Measurements from ENCODE around the gene TRIM54.

TRIM54 gene

DNA sequence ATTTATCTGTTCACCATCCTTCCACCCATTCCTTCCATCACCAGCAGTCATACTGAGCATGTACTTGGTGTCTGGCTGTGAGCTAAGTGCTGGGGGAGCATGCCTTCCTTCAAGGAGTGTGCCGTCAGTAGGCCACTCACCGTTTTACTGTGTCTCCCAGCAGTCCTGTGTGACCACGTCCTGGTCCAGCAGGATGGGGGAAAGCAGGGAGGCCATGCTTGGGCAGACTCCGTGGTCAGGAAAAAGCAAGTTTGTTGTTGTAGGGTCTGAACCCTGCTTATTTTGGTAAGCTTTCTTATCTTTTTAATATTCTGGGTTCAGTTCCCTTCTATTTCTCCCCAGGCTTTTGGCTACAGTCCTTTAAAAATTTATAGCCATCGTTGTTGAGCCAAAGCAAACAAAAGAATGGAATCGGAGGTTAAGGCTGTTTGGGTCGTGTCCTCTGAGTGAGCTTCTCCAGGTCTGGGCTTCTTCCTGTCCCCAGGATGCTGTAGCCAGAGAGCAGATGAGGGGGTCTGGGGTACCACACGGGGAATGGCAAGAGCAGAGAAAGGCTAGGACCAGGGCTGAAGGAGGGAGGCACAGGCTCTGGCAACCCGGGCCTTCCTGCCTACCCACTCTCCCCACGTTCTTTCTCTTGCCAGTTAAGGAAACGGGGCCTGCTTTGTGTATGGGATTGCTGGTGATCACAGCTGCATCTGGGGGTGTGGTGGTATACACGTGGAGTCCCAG is 32.9 kb upstream of the TRIM54 start:
- Mint-ChIP-seq H3K4me1 (ENCODE audit: low read depth) (peaks cover 2% of the 10 kb centered on the region), H3K9me3 (no peaks in the 10 kb centered on the region), H3K27ac (no peak overlapping the region), H3K4me3 (no peak overlapping the region), H3K27me3 (ENCODE audit: low read depth) (peaks cover 12% of the 10 kb centered on the region), H3K36me3 (ENCODE audit: low read depth) (no peaks in the 10 kb centered on the region)

DNA sequence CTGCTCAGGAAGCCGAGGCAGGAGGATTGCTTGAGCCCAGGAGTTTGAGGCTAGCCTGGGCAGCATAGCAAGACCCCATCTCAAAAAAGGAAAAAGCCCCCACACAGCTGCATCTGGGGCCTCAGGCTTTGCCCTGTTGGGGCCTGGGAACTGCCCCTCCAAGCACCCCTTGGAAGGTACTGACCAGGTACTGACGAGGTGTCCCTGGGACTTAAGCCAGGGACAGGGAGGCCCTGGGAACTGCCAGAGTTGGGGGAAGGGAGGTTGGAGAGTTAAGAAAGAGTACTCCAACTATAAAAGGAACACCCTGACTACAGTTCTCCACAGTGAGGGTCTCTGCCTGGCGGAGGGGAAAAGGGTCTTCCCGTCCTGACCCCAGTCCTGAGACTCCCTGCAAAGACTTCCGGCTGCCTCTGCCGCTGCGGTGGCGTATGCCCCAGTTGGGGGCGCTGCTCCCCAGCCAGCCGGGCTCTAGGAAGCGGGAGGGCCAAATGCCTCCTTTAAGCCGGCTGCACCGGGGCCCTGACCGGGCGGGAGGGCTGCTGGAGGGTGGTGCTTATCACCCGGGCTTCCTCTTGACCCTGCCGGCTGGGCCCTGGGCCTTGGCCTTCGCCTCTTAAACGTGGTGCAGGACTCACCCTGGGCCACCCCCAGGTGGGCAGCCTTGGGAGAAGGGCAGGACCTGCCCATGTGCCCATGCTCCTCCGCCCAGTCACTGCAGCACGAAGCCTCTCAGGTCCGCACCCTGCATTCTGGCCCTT is 32.2 kb upstream of the TRIM54 start:
- H3K36me3 Mint-ChIP-seq (ENCODE audit: low read depth) = no peaks in the 10 kb centered on the region
- peaks cover 2% of the 10 kb centered on the region for H3K4me1 Mint-ChIP-seq (ENCODE audit: low read depth)
- H3K27ac Mint-ChIP-seq = no peak overlapping the region
- no peak overlapping the region for H3K4me3 Mint-ChIP-seq
- peaks cover 19% of the 10 kb centered on the region for H3K27me3 Mint-ChIP-seq (ENCODE audit: low read depth)
- no peaks in the 10 kb centered on the region for H3K9me3 Mint-ChIP-seq

DNA sequence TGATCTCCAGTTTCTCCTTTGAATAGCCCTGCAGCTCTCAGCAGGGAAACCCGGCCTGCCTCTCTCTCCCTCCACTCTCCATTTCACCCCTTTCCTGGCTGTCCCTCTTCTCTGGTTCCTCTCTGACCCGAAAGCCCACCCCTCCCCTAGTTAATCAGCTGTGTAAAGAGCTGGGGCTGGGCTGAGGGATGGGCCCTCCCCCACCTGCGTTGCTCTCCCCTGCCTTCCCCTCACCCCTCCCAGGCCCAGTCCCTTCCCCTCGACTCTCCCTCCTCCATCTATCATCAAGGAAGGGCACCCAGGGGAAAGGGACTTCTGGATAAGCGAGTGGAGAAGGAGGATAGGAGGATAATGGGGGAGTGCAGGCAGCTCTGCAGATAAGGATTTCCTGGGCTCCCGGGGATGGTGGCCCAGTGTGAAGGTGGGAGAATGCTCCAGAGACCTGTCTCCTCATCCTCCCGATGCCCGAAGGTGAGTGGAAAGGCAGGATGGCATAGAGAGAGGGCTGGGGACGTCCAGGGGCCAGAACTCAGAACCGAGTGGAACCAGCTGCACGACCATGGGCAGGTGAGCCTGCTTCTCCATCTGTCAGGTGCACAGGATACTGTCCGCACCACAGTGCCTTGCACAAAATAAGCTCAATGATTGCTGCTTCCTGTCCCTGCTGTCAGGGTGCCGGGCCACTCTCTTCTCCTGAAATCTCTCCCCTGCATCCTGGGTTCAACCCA is 31.4 kb upstream of the TRIM54 start:
- no peak overlapping the region for H3K4me3 Mint-ChIP-seq
- H3K27ac Mint-ChIP-seq = no peak overlapping the region
- no peaks in the 10 kb centered on the region for H3K9me3 Mint-ChIP-seq
- peaks cover 26% of the 10 kb centered on the region for H3K27me3 Mint-ChIP-seq (ENCODE audit: low read depth)
- no peaks in the 10 kb centered on the region for H3K36me3 Mint-ChIP-seq (ENCODE audit: low read depth)
- peaks cover 2% of the 10 kb centered on the region for H3K4me1 Mint-ChIP-seq (ENCODE audit: low read depth)

DNA sequence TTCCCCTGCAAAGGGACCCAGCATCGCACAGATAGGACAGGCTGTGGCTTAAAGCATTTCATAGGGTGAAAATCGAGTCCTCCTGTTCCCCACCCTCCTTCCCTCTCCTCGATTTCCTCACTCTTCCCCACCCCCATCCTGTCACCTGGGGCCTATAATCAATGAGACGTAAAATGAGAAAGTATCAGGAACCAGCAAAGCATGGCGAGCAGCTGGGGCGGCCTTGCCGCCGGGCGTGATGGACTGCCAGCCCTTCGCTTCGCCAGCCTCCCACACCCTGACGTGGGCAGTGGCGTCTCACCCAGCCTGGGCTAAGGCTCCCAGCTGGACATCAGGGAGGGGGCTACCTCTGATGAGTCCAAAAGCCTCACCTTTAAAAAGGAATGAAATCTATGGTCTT is 30.5 kb upstream of the TRIM54 start:
- H3K9me3 Mint-ChIP-seq = no peaks in the 10 kb centered on the region
- no peak overlapping the region for H3K27ac Mint-ChIP-seq
- peaks cover 2% of the 10 kb centered on the region for H3K4me1 Mint-ChIP-seq (ENCODE audit: low read depth)
- peaks cover 29% of the 10 kb centered on the region for H3K27me3 Mint-ChIP-seq (ENCODE audit: low read depth)
- H3K36me3 Mint-ChIP-seq (ENCODE audit: low read depth) = no peaks in the 10 kb centered on the region
- H3K4me3 Mint-ChIP-seq = no peak overlapping the region

DNA sequence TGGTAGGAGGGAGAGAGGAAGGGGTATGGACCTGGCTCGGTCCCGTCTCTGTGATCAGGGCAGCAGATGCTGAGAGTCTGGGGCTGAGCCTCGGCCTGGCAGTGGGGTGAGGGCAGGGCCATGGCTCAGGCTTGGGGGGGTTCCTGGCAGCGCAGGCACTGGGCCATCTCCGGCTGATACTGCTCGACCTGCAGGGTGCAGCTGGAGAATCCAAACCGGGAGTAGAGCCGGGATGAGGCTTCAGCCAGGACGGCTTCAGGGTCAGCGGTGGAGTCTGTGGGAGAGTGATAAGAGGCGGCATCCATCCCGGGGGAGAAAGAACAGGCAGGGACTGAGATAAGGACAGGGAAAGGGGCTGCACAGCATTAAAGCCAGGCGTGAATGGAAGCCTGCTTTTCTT is 27.0 kb upstream of the TRIM54 start:
- Mint-ChIP-seq H3K36me3 (ENCODE audit: low read depth) (no peaks in the 10 kb centered on the region), H3K27ac (no peak overlapping the region), H3K27me3 (ENCODE audit: low read depth) (peaks cover 36% of the 10 kb centered on the region), H3K4me3 (no peak overlapping the region), H3K4me1 (ENCODE audit: low read depth) (no peaks in the 10 kb centered on the region), H3K9me3 (no peaks in the 10 kb centered on the region)

DNA sequence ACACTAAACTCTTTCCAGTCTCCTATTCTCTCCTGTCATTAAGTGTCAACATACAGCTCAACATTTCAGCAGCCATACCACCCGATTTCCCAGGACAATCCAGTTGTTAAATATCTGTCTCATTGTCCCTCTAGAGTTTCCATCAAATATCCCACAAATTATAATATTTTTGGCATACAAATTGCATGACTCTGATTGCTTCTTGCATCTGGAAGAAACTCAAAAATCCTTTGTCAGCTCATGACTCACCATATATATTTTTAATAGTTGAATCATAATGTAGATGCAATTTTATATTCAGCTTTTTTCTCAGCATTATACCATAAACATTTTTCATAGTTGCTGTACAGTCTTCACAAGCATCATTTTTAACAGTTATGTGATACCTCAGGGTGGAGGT is 26.6 kb upstream of the TRIM54 start:
- Mint-ChIP-seq H3K9me3 (no peaks in the 10 kb centered on the region), H3K36me3 (ENCODE audit: low read depth) (no peaks in the 10 kb centered on the region), H3K27me3 (ENCODE audit: low read depth) (peaks cover 41% of the 10 kb centered on the region), H3K4me1 (ENCODE audit: low read depth) (no peaks in the 10 kb centered on the region), H3K27ac (no peak overlapping the region), H3K4me3 (no peak overlapping the region)

DNA sequence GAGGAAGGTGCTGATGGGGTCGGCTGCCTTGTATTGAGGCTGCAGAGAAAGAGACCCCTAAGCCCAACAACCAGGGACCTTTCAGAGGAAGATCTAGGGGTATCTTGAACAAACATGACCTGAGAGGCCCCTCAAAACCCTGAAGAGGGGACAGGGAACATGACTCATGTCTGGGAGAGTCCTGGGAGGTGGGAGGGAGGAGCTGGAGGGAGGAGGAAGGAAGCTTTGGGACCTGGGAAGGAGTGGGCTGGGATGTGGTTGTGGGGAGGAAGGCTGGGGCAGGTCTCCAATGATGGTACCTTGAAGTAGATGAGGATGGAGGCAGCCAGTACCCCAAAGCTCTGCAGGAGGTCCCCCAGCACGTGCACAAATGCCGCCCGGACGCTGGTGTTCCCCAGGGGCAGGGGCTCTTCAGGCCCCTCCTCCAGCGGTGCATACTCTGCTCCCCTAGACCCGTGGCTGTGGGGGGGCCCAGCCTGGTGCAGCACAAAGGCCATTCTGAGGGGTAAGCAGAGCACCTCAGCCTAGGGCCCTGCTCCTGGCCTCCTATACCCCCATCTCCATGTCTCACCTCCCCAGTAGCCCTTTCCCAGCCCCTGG is 25.3 kb upstream of the TRIM54 start:
- H3K9me3 Mint-ChIP-seq = no peaks in the 10 kb centered on the region
- no peak overlapping the region for H3K4me3 Mint-ChIP-seq
- peaks cover 50% of the 10 kb centered on the region for H3K27me3 Mint-ChIP-seq (ENCODE audit: low read depth)
- peaks cover 8% of the 10 kb centered on the region for H3K4me1 Mint-ChIP-seq (ENCODE audit: low read depth)
- H3K36me3 Mint-ChIP-seq (ENCODE audit: low read depth) = no peaks in the 10 kb centered on the region
- no peak overlapping the region for H3K27ac Mint-ChIP-seq

DNA sequence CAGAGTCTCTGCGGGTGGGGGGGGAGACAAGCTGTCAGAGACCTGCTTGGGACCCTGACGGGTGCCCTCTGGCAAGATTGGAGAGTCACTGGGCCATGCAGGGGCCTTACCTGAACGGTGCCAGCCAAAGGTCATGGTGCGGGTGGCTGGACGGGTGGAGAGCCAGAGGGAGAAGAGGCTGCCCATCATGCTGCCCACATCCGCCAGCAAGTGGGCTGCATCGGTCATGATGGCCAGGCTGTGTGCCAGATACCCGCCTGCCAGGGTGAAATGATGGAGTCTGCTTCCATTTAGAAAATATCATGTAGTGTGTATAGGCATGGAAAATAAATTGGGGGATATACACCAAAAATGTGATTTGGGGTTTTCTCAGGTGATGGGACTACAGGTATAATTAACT is 24.2 kb upstream of the TRIM54 start:
- Mint-ChIP-seq H3K27ac (no peak overlapping the region), H3K27me3 (ENCODE audit: low read depth) (peaks cover 50% of the 10 kb centered on the region), H3K4me3 (no peak overlapping the region)

DNA sequence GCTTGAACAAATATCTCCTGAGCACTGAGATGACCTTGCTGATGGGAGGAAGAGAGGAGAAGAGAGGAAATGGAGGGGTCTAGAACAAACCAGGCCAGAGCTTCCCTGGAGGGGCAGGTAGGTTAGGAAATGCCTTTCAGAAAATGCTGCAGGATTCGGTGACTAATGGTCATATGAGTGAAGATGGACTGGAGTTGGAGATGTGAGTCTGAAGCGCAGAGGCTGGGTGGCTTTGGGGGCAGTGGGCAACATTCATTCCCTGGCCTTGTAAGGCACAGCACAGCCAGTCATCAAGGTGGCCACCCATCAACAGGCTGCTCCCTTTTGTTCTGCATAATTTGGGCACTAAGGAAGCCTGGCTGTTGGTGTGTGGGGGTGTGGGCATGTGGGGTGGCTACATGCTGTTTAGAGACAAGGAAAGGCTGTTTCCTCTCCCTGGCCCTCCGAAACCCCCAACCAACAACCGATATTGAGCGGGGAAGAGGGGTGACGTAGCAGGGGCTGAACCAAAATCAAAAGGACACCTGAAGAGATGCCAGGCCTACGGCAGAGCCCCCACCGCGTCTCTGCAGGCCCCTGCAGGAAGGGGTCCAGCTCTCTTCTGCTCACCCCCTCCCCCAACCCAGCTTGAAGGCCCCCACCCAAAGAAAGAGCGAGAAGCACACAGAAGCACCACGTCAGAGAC is 20.8 kb upstream of the TRIM54 start:
- peak overlapping the region; percentile 66 for H3K4me3 Mint-ChIP-seq
- H3K9me3 Mint-ChIP-seq = no peaks in the 10 kb centered on the region
- no peaks in the 10 kb centered on the region for H3K36me3 Mint-ChIP-seq (ENCODE audit: low read depth)
- H3K4me1 Mint-ChIP-seq (ENCODE audit: low read depth) = peaks cover 22% of the 10 kb centered on the region
- H3K27ac Mint-ChIP-seq = no peak overlapping the region
- H3K27me3 Mint-ChIP-seq (ENCODE audit: low read depth) = peaks cover 46% of the 10 kb centered on the region

More for the DNA sequence above, 24.2 kb upstream of the TRIM54 start:
- Mint-ChIP-seq H3K4me1 (ENCODE audit: low read depth) (peaks cover 8% of the 10 kb centered on the region), H3K9me3 (no peaks in the 10 kb centered on the region), H3K36me3 (ENCODE audit: low read depth) (no peaks in the 10 kb centered on the region)

DNA sequence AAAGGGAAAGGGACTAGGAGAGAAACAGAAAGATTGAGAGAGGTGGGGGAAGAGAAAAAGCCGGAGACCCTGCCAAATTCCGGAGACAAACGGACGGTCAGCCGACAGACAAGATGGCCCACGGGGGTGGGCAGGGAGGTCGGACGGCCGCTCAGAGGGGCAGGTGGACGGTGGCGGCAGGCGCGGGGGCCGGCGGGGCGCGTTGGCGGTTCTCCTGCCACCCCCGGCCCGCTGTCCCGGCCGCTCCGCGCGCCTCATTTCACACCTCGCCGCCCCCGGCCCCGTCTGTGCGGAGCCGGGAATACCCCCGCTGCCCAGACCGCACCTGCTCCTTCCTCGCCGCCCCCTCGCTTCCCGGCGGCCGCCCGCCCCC is 20.3 kb upstream of the TRIM54 start:
- H3K36me3 Mint-ChIP-seq (ENCODE audit: low read depth) = no peaks in the 10 kb centered on the region
- peaks cover 46% of the 10 kb centered on the region for H3K27me3 Mint-ChIP-seq (ENCODE audit: low read depth)
- peak overlapping the region; percentile 66 for H3K4me3 Mint-ChIP-seq
- no peak overlapping the region for H3K27ac Mint-ChIP-seq
- H3K9me3 Mint-ChIP-seq = no peaks in the 10 kb centered on the region
- peaks cover 22% of the 10 kb centered on the region for H3K4me1 Mint-ChIP-seq (ENCODE audit: low read depth)

DNA sequence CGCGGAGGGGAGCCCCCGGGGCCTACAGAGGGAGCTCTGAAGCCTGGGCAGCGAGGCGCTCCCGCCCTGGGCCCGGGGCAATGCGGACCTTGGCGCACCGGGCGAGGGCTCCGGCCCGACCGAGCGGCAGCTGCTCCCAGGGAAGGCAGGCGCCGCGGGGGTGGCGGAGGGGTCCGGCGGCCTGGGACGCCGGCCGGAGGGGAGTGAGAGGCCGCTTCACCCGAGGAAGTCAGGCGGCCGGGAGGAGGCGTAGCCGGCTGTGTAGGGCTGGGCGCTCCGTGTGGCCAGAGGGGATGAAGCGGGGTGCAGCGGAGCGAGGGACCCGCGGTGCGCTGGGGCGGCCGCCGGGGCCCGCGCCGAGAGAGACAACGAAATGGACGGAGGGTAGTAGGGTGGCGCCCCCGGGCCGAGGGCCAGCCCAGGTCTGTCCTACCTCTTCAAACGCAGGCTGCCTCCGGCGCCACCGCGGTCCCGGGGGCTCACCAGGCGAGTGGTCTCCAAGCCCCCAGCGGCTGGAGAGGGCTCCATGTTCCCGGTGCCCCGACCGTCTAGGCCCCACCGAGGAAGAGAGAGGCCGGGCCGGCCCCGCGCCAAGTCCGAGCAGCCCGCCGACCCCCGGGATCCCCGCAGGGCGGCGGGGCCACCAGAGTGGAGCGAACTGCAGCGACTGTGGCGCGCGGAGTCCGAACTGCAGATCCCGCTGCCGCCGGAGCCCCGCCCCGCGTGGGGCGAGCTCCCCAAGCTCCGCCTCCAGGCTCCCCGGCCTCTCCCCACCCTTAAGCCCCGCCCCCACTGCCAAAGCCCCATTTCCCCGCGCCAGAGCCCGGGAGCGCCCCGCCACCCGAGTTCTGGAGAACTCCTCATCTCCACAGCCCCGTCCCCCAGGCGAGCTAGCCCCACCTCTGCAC is 19.6 kb upstream of the TRIM54 start, which contains the start of gene SLC30A3:
Gene SLC30A3 (minus strand): TSS at position 669 of the 908 bp plus-strand sequence. CDS start 141 bp downstream, at position 528.
- no peak within 1 kb of the TSS for H3K27ac Mint-ChIP-seq
- no peaks in the 10 kb centered on the region for H3K9me3 Mint-ChIP-seq
- H3K36me3 Mint-ChIP-seq (ENCODE audit: low read depth) = no peaks in the 10 kb centered on the region
- H3K27me3 Mint-ChIP-seq (ENCODE audit: low read depth) = peaks cover 42% of the 10 kb centered on the region
- peaks cover 22% of the 10 kb centered on the region for H3K4me1 Mint-ChIP-seq (ENCODE audit: low read depth)
- H3K4me3 Mint-ChIP-seq = peak within 1 kb of the TSS; percentile 79

DNA sequence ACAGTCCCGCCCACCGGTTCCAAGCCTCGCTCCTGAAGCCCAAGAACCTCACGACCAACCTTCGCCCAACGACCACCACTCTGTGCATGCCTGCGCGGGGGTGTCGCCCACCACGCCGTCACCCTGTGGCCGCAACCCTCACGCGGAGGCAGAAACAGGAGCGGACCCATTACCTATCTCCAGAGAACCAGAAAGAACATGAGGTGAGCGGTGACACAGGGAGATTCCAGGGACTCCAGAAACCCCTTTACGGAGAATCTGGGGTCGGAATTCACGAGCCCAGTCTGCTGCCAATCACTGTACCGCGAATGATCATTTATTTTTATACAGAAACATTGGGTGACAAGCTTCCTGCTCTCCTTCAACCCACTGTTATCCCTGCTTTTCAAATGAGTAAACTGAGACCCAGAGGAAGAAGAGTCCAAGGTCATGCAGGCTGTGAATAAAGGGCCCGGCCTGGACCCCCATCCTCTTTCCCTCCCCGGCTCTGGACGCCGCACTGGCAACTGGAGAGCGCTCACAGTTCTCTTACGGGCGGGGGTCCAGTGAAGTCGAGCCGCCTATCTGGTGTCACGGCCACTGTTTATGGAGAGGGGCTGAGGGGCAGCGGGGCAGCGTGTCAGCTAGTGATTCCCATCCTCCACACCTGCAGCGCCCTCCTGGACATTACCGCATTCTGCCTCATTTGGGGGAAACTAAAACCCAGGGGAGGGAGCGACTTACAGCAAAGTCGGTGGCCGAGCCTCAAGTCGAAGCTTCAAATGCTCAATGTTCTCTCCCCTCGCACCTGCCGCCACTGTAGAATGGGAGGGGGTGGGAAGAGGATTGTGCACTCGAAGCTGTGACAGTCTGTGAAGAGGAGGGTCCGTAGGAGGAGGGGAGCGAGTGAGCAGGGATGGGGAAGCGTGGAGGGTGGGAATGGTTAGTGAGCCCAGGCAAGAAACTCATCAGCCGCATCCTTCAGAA is 18.7 kb upstream of the TRIM54 start:
- Mint-ChIP-seq H3K4me3 (peak overlapping the region; percentile 79), H3K36me3 (ENCODE audit: low read depth) (no peaks in the 10 kb centered on the region), H3K27me3 (ENCODE audit: low read depth) (peaks cover 38% of the 10 kb centered on the region), H3K4me1 (ENCODE audit: low read depth) (peaks cover 22% of the 10 kb centered on the region), H3K9me3 (no peaks in the 10 kb centered on the region), H3K27ac (no peak overlapping the region)
